Tibial artery (tissue), 4 donors: Measurements from ENCODE around the gene TRIM72.

Experiments used
- DNase-seq, 2 donors: peaks; one replicate each; pipeline ENCODE4 v3.0.0-alpha.2; 2019
- H3K27ac ChIP-seq, 2 donors: fragments of 200-600 bp; sonication (generic) in 1 of 2; 1 replicate in 1 of 2; 2 replicates in 1 of 2; pipeline ENCODE4 v1.5.1; 2018 to 2019; ENCODE audit warnings: mild to moderate bottlenecking in 1 of 2
- H3K27me3 ChIP-seq, 2 donors: fragments of 200-600 bp; sonication (generic) in 1 of 2; one replicate each; pipeline versions ENCODE4 v1.5.1 to v1.6.0; 2016 to 2019
- H3K36me3 ChIP-seq, 3 donors: fragments of 200-600 bp; sonication (generic) in 2 of 3; one replicate each; pipeline ENCODE4 v1.5.1; 2016 to 2019; ENCODE audit warnings: mild to moderate bottlenecking in 2 of 3
- H3K4me1 ChIP-seq, 4 donors: fragments of 200-600 bp; sonication (generic) in 2 of 4; 1 replicate in 3 of 4; 2 replicates in 1 of 4; pipeline ENCODE4 v1.5.1; 2016 to 2019
- H3K4me3 ChIP-seq, 2 donors: fragments of 200-600 bp; sonication (generic) in 1 of 2; 1 replicate in 1 of 2; 2 replicates in 1 of 2; pipeline ENCODE4 v1.5.1; 2018 to 2019; ENCODE audit warnings: mild to moderate bottlenecking in 2 of 2
- H3K9me3 ChIP-seq, 3 donors: fragments of 200-600 bp; sonication (generic) in 1 of 3; one replicate each; pipeline ENCODE4 v1.5.1; 2016 to 2019
- intact Hi-C: fragments of 100-400 bp; cut with DNase I; formaldehyde crosslinking; loops from one replicate; pipeline ENCODE4 v1.15.0; 2023; ENCODE audit warnings: low total_unique reads
- TF ChIP-seq, protein P1 (sequence below), 2 experiments: fragments of 200-600 bp in 1 of 2; fragments of 450-650 bp in 1 of 2; IDR thresholded peaks; one replicate each; pipeline ENCODE4 v1.5.1; 2017 to 2019; ENCODE audit warnings: antibody characterized with exemption in 2 of 2, mild to moderate bottlenecking in 1 of 2, moderate library complexity in 1 of 2

Gene TRIM72

GRCh38 chr16:31188450-31189411 lies 25.2 kb upstream of the TRIM72 start:
- Histone ChIP-seq H3K27ac (no peak overlapping the region), H3K4me3 (no peak overlapping the region), H3K36me3 (peaks cover 99 to 100% (median 100%) of the 10 kb centered on the region in 3 donors), H3K27me3 (no peaks in the 10 kb centered on the region), H3K9me3 (no peaks in the 10 kb centered on the region), H3K4me1 (peaks cover 0 to 5% (median 4%) of the 10 kb centered on the region in 4 donors)
- DNase-seq: no peak
- intact Hi-C loops: loop anchor here (10.0 kb wide), 1 partner anchor 316 kb away; the partner anchor contains the start of gene RUSF1
- TF ChIP-seq, protein P1, sequence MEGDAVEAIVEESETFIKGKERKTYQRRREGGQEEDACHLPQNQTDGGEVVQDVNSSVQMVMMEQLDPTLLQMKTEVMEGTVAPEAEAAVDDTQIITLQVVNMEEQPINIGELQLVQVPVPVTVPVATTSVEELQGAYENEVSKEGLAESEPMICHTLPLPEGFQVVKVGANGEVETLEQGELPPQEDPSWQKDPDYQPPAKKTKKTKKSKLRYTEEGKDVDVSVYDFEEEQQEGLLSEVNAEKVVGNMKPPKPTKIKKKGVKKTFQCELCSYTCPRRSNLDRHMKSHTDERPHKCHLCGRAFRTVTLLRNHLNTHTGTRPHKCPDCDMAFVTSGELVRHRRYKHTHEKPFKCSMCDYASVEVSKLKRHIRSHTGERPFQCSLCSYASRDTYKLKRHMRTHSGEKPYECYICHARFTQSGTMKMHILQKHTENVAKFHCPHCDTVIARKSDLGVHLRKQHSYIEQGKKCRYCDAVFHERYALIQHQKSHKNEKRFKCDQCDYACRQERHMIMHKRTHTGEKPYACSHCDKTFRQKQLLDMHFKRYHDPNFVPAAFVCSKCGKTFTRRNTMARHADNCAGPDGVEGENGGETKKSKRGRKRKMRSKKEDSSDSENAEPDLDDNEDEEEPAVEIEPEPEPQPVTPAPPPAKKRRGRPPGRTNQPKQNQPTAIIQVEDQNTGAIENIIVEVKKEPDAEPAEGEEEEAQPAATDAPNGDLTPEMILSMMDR (IDR thresholded peaks at IDR 0.05): no peak

GRCh38 chr16:31189412-31189778 lies 24.5 kb upstream of the TRIM72 start:
- intact Hi-C loops: loop anchor here (10.0 kb wide), 1 partner anchor 315 kb away; the partner anchor contains the start of gene RUSF1
- Histone ChIP-seq H3K27me3 (no peaks in the 10 kb centered on the region), H3K27ac (no peak overlapping the region), H3K9me3 (no peaks in the 10 kb centered on the region), H3K36me3 (peaks cover 99 to 100% (median 100%) of the 10 kb centered on the region in 3 donors), H3K4me3 (no peak overlapping the region), H3K4me1 (no peaks in the 10 kb centered on the region)
- TF ChIP-seq, protein P1 (IDR thresholded peaks at IDR 0.05): no peak
- DNase-seq: no peak

- no peak overlapping the region for H3K27ac ChIP-seq
- TF ChIP-seq, protein P1 (IDR thresholded peaks at IDR 0.05): no peak
- H3K27me3 ChIP-seq: no peaks in the 10 kb centered on the region
- no peak for DNase-seq
- intact Hi-C loops: loop anchor here (5.0 kb wide), 1 partner anchor 252 kb away; the partner anchor contains the start of gene ZNF843
- H3K36me3 ChIP-seq: peaks cover 99 to 100% (median 100%) of the 10 kb centered on the region in 3 donors
- H3K4me3 ChIP-seq: no peak overlapping the region
- H3K4me1 ChIP-seq: no peaks in the 10 kb centered on the region
- H3K9me3 ChIP-seq: no peaks in the 10 kb centered on the region
Observed at GRCh38 chr16:31190061-31190460, 23.9 kb upstream of the TRIM72 start.

DNA sequence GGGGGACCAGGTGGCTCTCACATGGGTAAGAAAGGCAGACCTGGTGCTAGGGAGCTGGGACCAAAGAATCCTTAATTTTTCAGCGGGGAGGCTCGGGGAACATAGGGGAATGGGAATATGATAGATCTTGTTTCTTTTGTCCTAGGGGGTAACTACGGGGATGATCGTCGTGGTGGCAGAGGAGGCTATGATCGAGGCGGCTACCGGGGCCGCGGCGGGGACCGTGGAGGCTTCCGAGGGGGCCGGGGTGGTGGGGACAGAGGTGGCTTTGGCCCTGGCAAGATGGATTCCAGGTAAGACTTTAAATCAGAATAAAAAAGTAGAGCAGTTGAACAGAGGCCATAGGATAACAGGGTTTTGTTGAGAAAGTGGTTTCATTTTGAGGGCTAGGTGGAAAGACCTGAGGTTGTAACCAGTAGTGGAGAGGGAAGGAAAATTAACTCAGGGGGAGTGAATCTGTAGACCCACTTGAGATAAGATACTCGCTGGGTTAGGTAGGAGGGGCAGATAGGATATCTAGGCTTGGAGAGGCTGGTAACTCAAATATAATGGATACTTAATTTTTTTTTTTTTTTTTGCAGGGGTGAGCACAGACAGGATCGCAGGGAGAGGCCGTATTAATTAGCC lies 23.0 kb upstream of the TRIM72 start:
- H3K4me3 ChIP-seq: no peak overlapping the region
- no peaks in the 10 kb centered on the region for H3K27me3 ChIP-seq
- H3K36me3 ChIP-seq: peaks cover 99 to 100% (median 100%) of the 10 kb centered on the region in 3 donors
- intact Hi-C loops: loop anchor here (5.0 kb wide), 1 partner anchor 251 kb away; the partner anchor contains the start of gene ZNF843
- no peaks in the 10 kb centered on the region for H3K9me3 ChIP-seq
- TF ChIP-seq, protein P1 (IDR thresholded peaks at IDR 0.05): no peak
- DNase-seq: no peak
- H3K27ac ChIP-seq: no peak overlapping the region
- no peaks in the 10 kb centered on the region for H3K4me1 ChIP-seq

- Histone ChIP-seq H3K27me3 (no peaks in the 10 kb centered on the region), H3K9me3 (no peaks in the 10 kb centered on the region), H3K4me1 (no peaks in the 10 kb centered on the region), H3K27ac (no peak overlapping the region), H3K4me3 (no peak overlapping the region), H3K36me3 (peaks cover 92 to 100% (median 100%) of the 10 kb centered on the region in 3 donors)
- intact Hi-C loops: loop anchor here (5.0 kb wide), 1 partner anchor 250 kb away; the partner anchor contains the start of gene ZNF843
- DNase-seq: no peak
- TF ChIP-seq, protein P1 (IDR thresholded peaks at IDR 0.05): no peak
Observed at GRCh38 chr16:31191697-31192428, 22.1 kb upstream of the TRIM72 start.
